Breast epithelium (tissue), 3 donors: ENCODE data around the gene FGGY.

ENCODE experiments used
- POLR2A ChIP-seq: fragments of 450-650 bp; IDR thresholded peaks from one replicate; pipeline ENCODE4 v1.6.1; 2016; ENCODE audit warnings: antibody characterized with exemption, mild to moderate bottlenecking, moderate library complexity
- TF ChIP-seq, protein P1 (sequence below), 3 donors: fragments of 450-650 bp; IDR thresholded peaks; one replicate each; pipeline ENCODE4 v1.5.1; 2016 to 2017; ENCODE audit warnings: antibody characterized with exemption in 3 of 3, mild to moderate bottlenecking in 3 of 3, moderate library complexity in 3 of 3

DNA sequence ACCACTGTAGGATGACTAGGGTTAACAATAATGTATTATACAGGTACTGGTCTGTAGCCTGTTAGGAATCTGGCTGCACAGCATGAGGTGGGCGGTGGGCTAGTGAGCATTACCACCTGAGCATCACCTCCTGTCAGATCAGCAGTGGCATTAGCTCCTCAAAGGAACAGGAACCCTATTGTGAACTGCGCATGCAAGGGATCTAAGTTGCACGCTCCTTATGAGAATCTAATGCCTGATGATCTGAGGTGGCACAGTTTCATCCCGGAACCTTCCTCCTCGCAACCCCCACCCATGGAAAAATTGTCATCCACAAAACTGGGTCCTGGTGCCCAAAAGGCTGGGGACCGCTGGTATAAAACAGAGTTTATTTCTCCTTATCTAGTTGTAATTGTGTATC, 147.6 kb downstream of the FGGY start:
- TF ChIP-seq POLR2A = no peak
- TF ChIP-seq, protein P1, sequence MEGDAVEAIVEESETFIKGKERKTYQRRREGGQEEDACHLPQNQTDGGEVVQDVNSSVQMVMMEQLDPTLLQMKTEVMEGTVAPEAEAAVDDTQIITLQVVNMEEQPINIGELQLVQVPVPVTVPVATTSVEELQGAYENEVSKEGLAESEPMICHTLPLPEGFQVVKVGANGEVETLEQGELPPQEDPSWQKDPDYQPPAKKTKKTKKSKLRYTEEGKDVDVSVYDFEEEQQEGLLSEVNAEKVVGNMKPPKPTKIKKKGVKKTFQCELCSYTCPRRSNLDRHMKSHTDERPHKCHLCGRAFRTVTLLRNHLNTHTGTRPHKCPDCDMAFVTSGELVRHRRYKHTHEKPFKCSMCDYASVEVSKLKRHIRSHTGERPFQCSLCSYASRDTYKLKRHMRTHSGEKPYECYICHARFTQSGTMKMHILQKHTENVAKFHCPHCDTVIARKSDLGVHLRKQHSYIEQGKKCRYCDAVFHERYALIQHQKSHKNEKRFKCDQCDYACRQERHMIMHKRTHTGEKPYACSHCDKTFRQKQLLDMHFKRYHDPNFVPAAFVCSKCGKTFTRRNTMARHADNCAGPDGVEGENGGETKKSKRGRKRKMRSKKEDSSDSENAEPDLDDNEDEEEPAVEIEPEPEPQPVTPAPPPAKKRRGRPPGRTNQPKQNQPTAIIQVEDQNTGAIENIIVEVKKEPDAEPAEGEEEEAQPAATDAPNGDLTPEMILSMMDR (IDR thresholded peaks at IDR 0.05) = no peak
